Gastroesophageal sphincter (tissue), 4 donors: ENCODE results near the gene KREMEN1. TPM values are rescaled to one million over a fixed set of nuclear protein-coding genes. Genes with fewer than 3 reads are reported as not detected.

ENCODE experiments used
- ATAC-seq: fragments of 150-250 bp; one replicate; pipeline ENCODE4 v1.9.1; 2016; ENCODE audit warnings: mild to moderate bottlenecking, moderate library complexity
- H3K27ac ChIP-seq, 4 donors: fragments of 200-600 bp; sonication (generic) in 3 of 4; 1 replicate in 3 of 4; 2 replicates in 1 of 4; pipeline ENCODE4 v1.5.1; 2016 to 2019
- H3K27me3 ChIP-seq: fragments of 200-600 bp; sonication (generic); one replicate; pipeline ENCODE4 v1.5.1; 2019
- H3K36me3 ChIP-seq, 2 donors: fragments of 200-600 bp; sonication (generic); one replicate each; pipeline ENCODE4 v1.5.1; 2019; ENCODE audit warnings: control low read depth in 1 of 2
- H3K4me1 ChIP-seq, 3 donors: fragments of 200-600 bp; sonication (generic); 1 replicate in 2 of 3; 2 replicates in 1 of 3; pipeline ENCODE4 v1.5.1; 2016 to 2019; ENCODE audit warnings: control low read depth in 2 of 3
- H3K4me3 ChIP-seq, 2 donors: fragments of 200-600 bp; sonication (generic); one replicate each; pipeline ENCODE4 v1.5.1; 2019; ENCODE audit warnings: mild to moderate bottlenecking in 1 of 2, moderate library complexity in 1 of 2
- H3K9me3 ChIP-seq, 3 donors: fragments of 200-600 bp; sonication (generic); one replicate each; pipeline ENCODE4 v1.5.1; 2017 to 2019; ENCODE audit warnings: control low read depth in 2 of 3
- EP300 ChIP-seq: sonication (generic); formaldehyde crosslinking; IDR thresholded peaks from one replicate; pipeline ENCODE4 v1.6.1; 2017; ENCODE audit warnings: antibody characterized with exemption, mild to moderate bottlenecking
- POLR2A ChIP-seq, 2 donors: fragments of 450-650 bp; IDR thresholded peaks; one replicate each; pipeline ENCODE4 v1.6.1; 2017; ENCODE audit warnings: antibody characterized with exemption in 2 of 2, mild to moderate bottlenecking in 2 of 2, moderate library complexity in 1 of 2
- POLR2AphosphoS5 ChIP-seq: sonication (generic); formaldehyde crosslinking; IDR thresholded peaks from one replicate; pipeline ENCODE4 v1.6.1; 2017; ENCODE audit warnings: antibody characterized with exemption
- WGBS, 2 donors: methylation state at CpG; one replicate each; pipeline ENCODE4 v1.1.5; 2018; ENCODE audit warnings: low coverage in 1 of 2; 5-methylcytosine and 5-hydroxymethylcytosine counted together
- total RNA-seq, 4 donors: library from RNA; depleted of rRNA; stranded (reverse); fragments of >200 nt; gene quantifications; one replicate each; pipeline ENCODE4 v1.1.0, GENCODE V29; 2016
- TF ChIP-seq, protein P1 (sequence below), 4 experiments: fragments of 200-600 bp in 2 of 4; fragments of 450-650 bp in 2 of 4; sonication (generic) in 1 of 4; IDR thresholded peaks; one replicate each; pipeline ENCODE4 v1.5.1; 2017 to 2019; ENCODE audit warnings: antibody characterized with exemption in 4 of 4, mild to moderate bottlenecking in 2 of 4, moderate library complexity in 2 of 4

Gene KREMEN1
- total RNA-seq, 4 donors from 2014 or later = 7.5 to 17.4 (median 10.8) TPM

DNA sequence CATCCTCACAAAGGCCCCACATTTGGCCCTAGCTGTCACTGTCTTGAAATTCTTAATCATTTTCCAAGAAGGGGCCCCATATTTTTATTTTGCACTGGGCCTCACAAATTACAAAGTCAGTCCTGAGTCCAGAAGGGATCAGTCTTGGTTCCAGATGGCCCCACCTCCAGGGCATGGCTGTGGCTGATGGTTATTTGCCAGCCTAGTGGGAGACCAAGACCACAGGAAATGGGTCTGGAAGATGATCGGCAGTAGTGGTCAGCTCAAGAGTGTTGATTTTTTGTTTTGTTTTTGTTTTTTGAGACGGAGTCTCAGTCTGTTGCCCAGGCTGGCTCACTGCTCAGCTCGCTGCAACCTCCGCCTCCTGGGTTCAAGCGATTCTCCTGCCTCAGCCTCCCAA is 85.7 kb downstream of the KREMEN1 start:
- Histone ChIP-seq H3K27me3 (peaks cover 10% of the 10 kb centered on the region), H3K4me3 (no peak overlapping the region), H3K36me3 (no peaks in the 10 kb centered on the region), H3K9me3 (no peaks in the 10 kb centered on the region), H3K4me1 (peaks cover 0 to 16% (median 8%) of the 10 kb centered on the region in 3 donors), H3K27ac (no peak overlapping the region)
- no peak for ATAC-seq
- TF ChIP-seq EP300 (no peak), POLR2A (IDR thresholded peaks at IDR 0.05) (no peak), POLR2AphosphoS5 (no peak)
- TF ChIP-seq, protein P1, sequence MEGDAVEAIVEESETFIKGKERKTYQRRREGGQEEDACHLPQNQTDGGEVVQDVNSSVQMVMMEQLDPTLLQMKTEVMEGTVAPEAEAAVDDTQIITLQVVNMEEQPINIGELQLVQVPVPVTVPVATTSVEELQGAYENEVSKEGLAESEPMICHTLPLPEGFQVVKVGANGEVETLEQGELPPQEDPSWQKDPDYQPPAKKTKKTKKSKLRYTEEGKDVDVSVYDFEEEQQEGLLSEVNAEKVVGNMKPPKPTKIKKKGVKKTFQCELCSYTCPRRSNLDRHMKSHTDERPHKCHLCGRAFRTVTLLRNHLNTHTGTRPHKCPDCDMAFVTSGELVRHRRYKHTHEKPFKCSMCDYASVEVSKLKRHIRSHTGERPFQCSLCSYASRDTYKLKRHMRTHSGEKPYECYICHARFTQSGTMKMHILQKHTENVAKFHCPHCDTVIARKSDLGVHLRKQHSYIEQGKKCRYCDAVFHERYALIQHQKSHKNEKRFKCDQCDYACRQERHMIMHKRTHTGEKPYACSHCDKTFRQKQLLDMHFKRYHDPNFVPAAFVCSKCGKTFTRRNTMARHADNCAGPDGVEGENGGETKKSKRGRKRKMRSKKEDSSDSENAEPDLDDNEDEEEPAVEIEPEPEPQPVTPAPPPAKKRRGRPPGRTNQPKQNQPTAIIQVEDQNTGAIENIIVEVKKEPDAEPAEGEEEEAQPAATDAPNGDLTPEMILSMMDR (IDR thresholded peaks at IDR 0.05) = no peak
- WGBS, 2 donors = 87 to 100% methylated on average over 5 of the region's 5 CpGs

DNA sequence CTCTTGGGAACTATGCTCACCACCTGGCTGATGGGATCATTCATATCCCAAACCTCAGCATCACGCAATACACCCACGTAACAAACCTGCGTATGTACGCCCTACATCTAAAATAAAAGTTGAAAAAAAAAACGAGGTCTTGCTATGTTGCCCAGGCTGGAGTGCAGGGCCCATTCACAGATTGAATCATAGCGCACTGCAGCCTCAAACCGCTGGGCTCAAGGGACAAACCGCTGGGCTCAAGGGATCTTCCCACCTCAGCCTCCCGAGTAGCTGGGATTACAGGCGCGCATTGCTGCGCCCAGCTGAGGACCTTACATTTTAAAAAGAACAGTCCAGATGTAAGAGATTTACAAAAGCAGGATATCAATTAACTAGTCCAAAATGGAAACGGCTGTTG is 91.0 kb downstream of the KREMEN1 start:
- no peak for ATAC-seq
- no peaks in the 10 kb centered on the region for H3K36me3 ChIP-seq
- H3K4me1 ChIP-seq = no peaks in the 10 kb centered on the region
- no peak overlapping the region for H3K27ac ChIP-seq
- no peak overlapping the region for H3K4me3 ChIP-seq
- no peaks in the 10 kb centered on the region for H3K9me3 ChIP-seq
- H3K27me3 ChIP-seq = peaks cover 7% of the 10 kb centered on the region
- WGBS, 2 donors = 50 to 90% methylated on average over 1 to 7 of the region's 13 CpGs
- TF ChIP-seq POLR2A (IDR thresholded peaks at IDR 0.05) (no peak), EP300 (no peak), POLR2AphosphoS5 (no peak)
- TF ChIP-seq, protein P1 (IDR thresholded peaks at IDR 0.05) = no peak

- no peak overlapping the region for H3K4me3 ChIP-seq
- no peaks in the 10 kb centered on the region for H3K27me3 ChIP-seq
- H3K4me1 ChIP-seq = no peaks in the 10 kb centered on the region
- WGBS, 2 donors = 64 to 67% methylated on average over 3 to 7 of the region's 11 CpGs
- ATAC-seq = no peak
- TF ChIP-seq EP300 (no peak), POLR2A (IDR thresholded peaks at IDR 0.05) (no peak), POLR2AphosphoS5 (no peak)
- TF ChIP-seq, protein P1 (IDR thresholded peaks at IDR 0.05) = no peak
- H3K9me3 ChIP-seq = no peaks in the 10 kb centered on the region
- no peak overlapping the region for H3K27ac ChIP-seq
- H3K36me3 ChIP-seq = no peaks in the 10 kb centered on the region
These were observed 92.7 kb downstream of the KREMEN1 start for GRCh38 chr22:29165321-29166060.

DNA sequence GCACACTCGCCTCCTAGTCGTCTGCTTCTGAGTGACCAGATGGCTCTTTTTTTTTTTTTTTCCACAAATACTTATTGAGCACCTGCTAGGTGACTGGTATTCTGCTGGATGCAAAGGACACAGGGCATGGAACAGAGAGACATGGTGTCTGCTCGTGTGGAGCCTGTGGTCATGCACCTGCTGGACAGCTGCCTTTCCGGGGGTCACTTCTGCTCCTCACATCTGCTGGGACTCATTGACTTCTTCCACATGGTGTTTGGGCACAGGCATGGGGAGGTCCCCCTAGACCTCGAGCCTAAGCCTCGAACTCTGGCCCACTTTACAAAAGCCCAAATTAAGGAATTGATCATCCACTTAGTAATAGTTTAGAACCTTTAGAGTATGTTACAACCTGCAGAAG is 93.3 kb downstream of the KREMEN1 start:
- Histone ChIP-seq H3K36me3 (no peaks in the 10 kb centered on the region), H3K9me3 (no peaks in the 10 kb centered on the region), H3K27me3 (peaks cover 4% of the 10 kb centered on the region), H3K4me1 (no peaks in the 10 kb centered on the region), H3K27ac (no peak overlapping the region), H3K4me3 (no peak overlapping the region)
- WGBS, 2 donors = 77 to 92% methylated on average over 3 to 4 of the region's 6 CpGs
- TF ChIP-seq POLR2A (IDR thresholded peaks at IDR 0.05) = no peak
- TF ChIP-seq EP300 = no peak
- TF ChIP-seq, protein P1 (IDR thresholded peaks at IDR 0.05) = no peak
- no peak for TF ChIP-seq POLR2AphosphoS5
- no peak for ATAC-seq
